HEK293 (cell line): ENCODE results near the gene UBXN11.
A peak's percentile ranks its signal among the peaks of the same experiment; 100 is the strongest.

ENCODE experiments used
- GLIS1 ChIP-seq: fragments of 450-650 bp; formaldehyde crosslinking; IDR thresholded peaks from 2 replicates; pipeline ENCODE4 v1.5.1; 2016; ENCODE audit warnings: missing biosample characterization, missing genetic modification characterization
- KLF1 ChIP-seq: fragments of 450-650 bp; formaldehyde crosslinking; IDR thresholded peaks from 2 replicates; pipeline ENCODE4 v1.5.1; 2016; ENCODE audit warnings: missing biosample characterization, missing genetic modification characterization
- KLF10 ChIP-seq: fragments of 450-650 bp; IDR thresholded peaks from 2 replicates; pipeline ENCODE4 v1.5.1; 2018; ENCODE audit warnings: missing biosample characterization, mild to moderate bottlenecking, missing genetic modification characterization
- MYNN ChIP-seq: fragments of 450-650 bp; formaldehyde crosslinking; IDR thresholded peaks from 2 replicates; pipeline ENCODE4 v1.5.1; 2016; ENCODE audit warnings: missing biosample characterization, missing genetic modification characterization, borderline replicate concordance
- MZF1 ChIP-seq: fragments of 450-650 bp; formaldehyde crosslinking; IDR thresholded peaks from 2 replicates; pipeline ENCODE4 v1.5.1; 2017; ENCODE audit warnings: missing biosample characterization, missing genetic modification characterization, borderline replicate concordance
- PATZ1 ChIP-seq: fragments of 450-650 bp; formaldehyde crosslinking; IDR thresholded peaks from 2 replicates; pipeline ENCODE4 v1.5.1; 2016; ENCODE audit warnings: missing biosample characterization, missing genetic modification characterization
- RBAK ChIP-seq: fragments of 450-650 bp; formaldehyde crosslinking; IDR thresholded peaks from 2 replicates; pipeline ENCODE4 v1.5.1; 2016; ENCODE audit warnings: missing biosample characterization, missing genetic modification characterization
- SCRT1 ChIP-seq: fragments of 450-650 bp; formaldehyde crosslinking; IDR thresholded peaks from 2 replicates; pipeline ENCODE4 v1.5.1; 2016; ENCODE audit warnings: missing biosample characterization, missing genetic modification characterization, borderline replicate concordance
- SP2 ChIP-seq: fragments of 450-650 bp; formaldehyde crosslinking; IDR thresholded peaks from 2 replicates; pipeline ENCODE4 v1.5.1; 2016; ENCODE audit warnings: missing biosample characterization, missing genetic modification characterization
- ZBTB1 ChIP-seq: fragments of 450-650 bp; formaldehyde crosslinking; IDR thresholded peaks from 2 replicates; pipeline ENCODE4 v1.5.1; 2016; ENCODE audit warnings: missing biosample characterization, missing genetic modification characterization
- ZEB2 ChIP-seq: fragments of 450-650 bp; formaldehyde crosslinking; IDR thresholded peaks from 2 replicates; pipeline ENCODE4 v1.5.1; 2016; ENCODE audit warnings: missing biosample characterization, missing genetic modification characterization
- ZFP69B ChIP-seq: fragments of 450-650 bp; formaldehyde crosslinking; IDR thresholded peaks from 2 replicates; pipeline ENCODE4 v1.5.1; 2016; ENCODE audit warnings: missing biosample characterization, missing genetic modification characterization
- ZNF16 ChIP-seq: fragments of 450-650 bp; formaldehyde crosslinking; IDR thresholded peaks from 2 replicates; pipeline ENCODE4 v1.5.1; 2016; ENCODE audit warnings: low read depth, missing biosample characterization, missing genetic modification characterization
- ZNF184 ChIP-seq: fragments of 450-650 bp; IDR thresholded peaks from 2 replicates; pipeline ENCODE4 v1.5.1; 2018; ENCODE audit warnings: missing biosample characterization, mild to moderate bottlenecking, missing genetic modification characterization
- ZNF221 ChIP-seq: fragments of 450-650 bp; formaldehyde crosslinking; IDR thresholded peaks from 2 replicates; pipeline ENCODE4 v1.5.1; 2017; ENCODE audit warnings: missing biosample characterization, missing genetic modification characterization, borderline replicate concordance
- ZNF24 ChIP-seq: fragments of 450-650 bp; formaldehyde crosslinking; IDR thresholded peaks from 2 replicates; pipeline ENCODE4 v1.5.1; 2016; ENCODE audit warnings: missing biosample characterization, missing genetic modification characterization
- ZNF311 ChIP-seq: fragments of 450-650 bp; formaldehyde crosslinking; IDR thresholded peaks from 2 replicates; pipeline ENCODE4 v1.5.1; 2017; ENCODE audit warnings: missing biosample characterization, missing genetic modification characterization, borderline replicate concordance
- ZNF324 ChIP-seq: fragments of 450-650 bp; formaldehyde crosslinking; IDR thresholded peaks from 2 replicates; pipeline ENCODE4 v1.5.1; 2016; ENCODE audit warnings: missing biosample characterization, missing genetic modification characterization
- ZNF335 ChIP-seq: fragments of 450-650 bp; formaldehyde crosslinking; conservative IDR thresholded peaks from 2 replicates; pipeline ENCODE4 v1.5.1; 2016; ENCODE audit warnings: missing biosample characterization, missing genetic modification characterization
- ZNF394 ChIP-seq: fragments of 450-650 bp; formaldehyde crosslinking; IDR thresholded peaks from 2 replicates; pipeline ENCODE4 v1.5.1; 2016; ENCODE audit warnings: missing biosample characterization, missing genetic modification characterization, mild to moderate bottlenecking, moderate library complexity, borderline replicate concordance
- ZNF549 ChIP-seq: fragments of 450-650 bp; IDR thresholded peaks from 2 replicates; pipeline ENCODE4 v1.5.1; 2018; ENCODE audit warnings: missing biosample characterization, missing genetic modification characterization, mild to moderate bottlenecking, inconsistent platforms, moderate library complexity
- ZNF560 ChIP-seq: fragments of 450-650 bp; formaldehyde crosslinking; IDR thresholded peaks from 2 replicates; pipeline ENCODE4 v1.5.1; 2017; ENCODE audit warnings: missing biosample characterization, missing genetic modification characterization, borderline replicate concordance
- ZNF600 ChIP-seq: fragments of 450-650 bp; formaldehyde crosslinking; IDR thresholded peaks from 2 replicates; pipeline ENCODE4 v1.5.1; 2016; ENCODE audit warnings: missing biosample characterization, missing genetic modification characterization
- ZNF610 ChIP-seq: fragments of 450-650 bp; formaldehyde crosslinking; IDR thresholded peaks from 2 replicates; pipeline ENCODE4 v1.5.1; 2016; ENCODE audit warnings: missing biosample characterization, missing genetic modification characterization, borderline replicate concordance
- ZNF654 ChIP-seq: fragments of 450-650 bp; formaldehyde crosslinking; IDR thresholded peaks from 2 replicates; pipeline ENCODE4 v1.5.1; 2016; ENCODE audit warnings: low read depth, missing biosample characterization, missing genetic modification characterization
- ZNF660 ChIP-seq: fragments of 450-650 bp; IDR thresholded peaks from 2 replicates; pipeline ENCODE4 v1.5.1; 2018; ENCODE audit warnings: missing biosample characterization, mild to moderate bottlenecking, missing genetic modification characterization
- ZNF692 ChIP-seq: fragments of 450-650 bp; formaldehyde crosslinking; IDR thresholded peaks from 2 replicates; pipeline ENCODE4 v1.5.1; 2016; ENCODE audit warnings: missing biosample characterization, missing genetic modification characterization
- ZNF704 ChIP-seq: fragments of 450-650 bp; formaldehyde crosslinking; IDR thresholded peaks from 2 replicates; pipeline ENCODE4 v1.5.1; 2016; ENCODE audit warnings: missing biosample characterization, missing genetic modification characterization
- ZXDB ChIP-seq: fragments of 450-650 bp; formaldehyde crosslinking; IDR thresholded peaks from 2 replicates; pipeline ENCODE4 v1.5.1; 2016; ENCODE audit warnings: missing biosample characterization, missing genetic modification characterization
- TF ChIP-seq, protein P1 (sequence below): fragments of 450-650 bp; formaldehyde crosslinking; IDR thresholded peaks from 2 replicates; pipeline ENCODE4 v1.5.1; 2016; ENCODE audit warnings: missing biosample characterization, missing genetic modification characterization, borderline replicate concordance
- TF ChIP-seq, protein P2 (sequence below): fragments of 450-650 bp; formaldehyde crosslinking; IDR thresholded peaks from 2 replicates; pipeline ENCODE4 v1.5.1; 2016; ENCODE audit warnings: missing biosample characterization, missing genetic modification characterization, low read depth

Gene UBXN11

DNA sequence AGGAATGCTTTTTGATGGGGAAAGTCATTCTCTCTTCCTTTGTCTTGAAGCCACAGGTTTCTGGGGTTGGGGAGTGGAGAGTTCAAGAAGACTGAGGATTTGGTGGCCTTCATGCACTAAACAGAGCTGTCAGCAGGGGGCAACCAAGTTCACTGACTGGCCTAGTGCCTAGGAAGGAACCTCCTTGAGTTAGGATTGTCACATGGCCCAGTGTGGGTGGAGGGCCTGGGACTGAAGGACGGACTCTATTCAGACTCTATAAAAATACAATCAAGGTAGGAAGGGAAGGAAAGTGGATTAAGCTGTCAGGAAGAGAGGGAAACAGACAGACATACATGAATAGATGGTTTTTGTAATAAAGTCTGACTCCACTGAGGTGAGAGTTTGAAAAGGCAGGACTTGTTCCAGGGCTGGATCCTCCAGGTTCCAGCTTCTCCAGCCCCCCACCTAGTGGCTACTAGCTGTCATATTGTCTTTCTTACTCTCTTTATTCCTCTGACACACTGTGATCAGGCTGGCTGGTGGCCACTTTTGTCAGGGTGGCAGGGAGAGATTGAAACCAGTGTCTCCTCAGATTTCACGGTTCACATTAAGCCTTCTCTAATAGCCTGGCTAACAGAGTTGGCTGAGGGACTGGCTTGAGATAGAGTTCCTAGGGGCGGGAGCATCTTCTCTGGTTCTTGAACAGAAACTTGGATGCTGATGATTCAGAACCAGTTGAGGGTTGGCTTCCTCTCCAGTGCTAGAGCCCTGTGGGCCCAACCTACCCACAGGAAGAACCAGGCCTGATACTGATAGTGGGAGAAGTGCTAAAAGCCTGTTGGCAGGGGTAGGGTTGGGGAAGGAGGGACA is 30.6 kb downstream of the UBXN11 start (continued):
- TF ChIP-seq RBAK (tag by site-specific recombination), result no peak
- peak; percentile 53 for TF ChIP-seq ZNF660 (tag by site-specific recombination)
- no peak for TF ChIP-seq ZNF704 (tag by site-specific recombination)
- TF ChIP-seq ZNF654, result peak; percentile 65
- TF ChIP-seq ZXDB (tag by site-specific recombination), result peak; percentile 32; the same call in 1 of the 2 replicates
- no peak for TF ChIP-seq MZF1
- peak; percentile 51; the same call in 1 of the 2 replicates for TF ChIP-seq ZNF600 (tag by site-specific recombination)
- TF ChIP-seq KLF10 (tag by site-specific recombination), result 0 out of 2 replicates have a peak, but pooled peaks have one; percentile 14
- peak; percentile 61; the same call in 1 of the 2 replicates for TF ChIP-seq ZNF394
- no peak for TF ChIP-seq MYNN
- peak; percentile 50 for TF ChIP-seq ZNF335 (tag by site-specific recombination)
- peak; percentile 27; the same call in 1 of the 2 replicates for TF ChIP-seq PATZ1 (tag by site-specific recombination)
- peak; percentile 22; the same call in 1 of the 2 replicates for TF ChIP-seq GLIS1
- TF ChIP-seq ZNF610 (tag by site-specific recombination), result no peak
- no peak for TF ChIP-seq ZNF549 (tag by site-specific recombination)
- peak; percentile 95 for TF ChIP-seq SCRT1 (tag by site-specific recombination)
- TF ChIP-seq ZNF221, result no peak
- peak; percentile 98 for TF ChIP-seq ZNF692 (tag by site-specific recombination)
- TF ChIP-seq, protein P1, sequence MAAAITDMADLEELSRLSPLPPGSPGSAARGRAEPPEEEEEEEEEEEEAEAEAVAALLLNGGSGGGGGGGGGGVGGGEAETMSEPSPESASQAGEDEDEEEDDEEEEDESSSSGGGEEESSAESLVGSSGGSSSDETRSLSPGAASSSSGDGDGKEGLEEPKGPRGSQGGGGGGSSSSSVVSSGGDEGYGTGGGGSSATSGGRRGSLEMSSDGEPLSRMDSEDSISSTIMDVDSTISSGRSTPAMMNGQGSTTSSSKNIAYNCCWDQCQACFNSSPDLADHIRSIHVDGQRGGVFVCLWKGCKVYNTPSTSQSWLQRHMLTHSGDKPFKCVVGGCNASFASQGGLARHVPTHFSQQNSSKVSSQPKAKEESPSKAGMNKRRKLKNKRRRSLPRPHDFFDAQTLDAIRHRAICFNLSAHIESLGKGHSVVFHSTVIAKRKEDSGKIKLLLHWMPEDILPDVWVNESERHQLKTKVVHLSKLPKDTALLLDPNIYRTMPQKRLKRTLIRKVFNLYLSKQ (tag by site-specific recombination), result no peak
- TF ChIP-seq ZEB2 (tag by site-specific recombination), result 0 out of 2 replicates have a peak, but pooled peaks have one; percentile 51
- TF ChIP-seq ZBTB1 (tag by site-specific recombination), result no peak
- TF ChIP-seq ZNF184 (tag by site-specific recombination), result 0 out of 2 replicates have a peak, but pooled peaks have one; percentile 12
- TF ChIP-seq ZFP69B (tag by site-specific recombination), result peak; percentile 92
- TF ChIP-seq, protein P2, sequence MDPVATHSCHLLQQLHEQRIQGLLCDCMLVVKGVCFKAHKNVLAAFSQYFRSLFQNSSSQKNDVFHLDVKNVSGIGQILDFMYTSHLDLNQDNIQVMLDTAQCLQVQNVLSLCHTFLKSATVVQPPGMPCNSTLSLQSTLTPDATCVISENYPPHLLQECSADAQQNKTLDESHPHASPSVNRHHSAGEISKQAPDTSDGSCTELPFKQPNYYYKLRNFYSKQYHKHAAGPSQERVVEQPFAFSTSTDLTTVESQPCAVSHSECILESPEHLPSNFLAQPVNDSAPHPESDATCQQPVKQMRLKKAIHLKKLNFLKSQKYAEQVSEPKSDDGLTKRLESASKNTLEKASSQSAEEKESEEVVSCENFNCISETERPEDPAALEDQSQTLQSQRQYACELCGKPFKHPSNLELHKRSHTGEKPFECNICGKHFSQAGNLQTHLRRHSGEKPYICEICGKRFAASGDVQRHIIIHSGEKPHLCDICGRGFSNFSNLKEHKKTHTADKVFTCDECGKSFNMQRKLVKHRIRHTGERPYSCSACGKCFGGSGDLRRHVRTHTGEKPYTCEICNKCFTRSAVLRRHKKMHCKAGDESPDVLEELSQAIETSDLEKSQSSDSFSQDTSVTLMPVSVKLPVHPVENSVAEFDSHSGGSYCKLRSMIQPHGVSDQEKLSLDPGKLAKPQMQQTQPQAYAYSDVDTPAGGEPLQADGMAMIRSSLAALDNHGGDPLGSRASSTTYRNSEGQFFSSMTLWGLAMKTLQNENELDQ (tag by site-specific recombination), result no peak
- no peak for TF ChIP-seq ZNF560 (tag by site-specific recombination)
- TF ChIP-seq ZNF311 (tag by site-specific recombination), result no peak
- TF ChIP-seq ZNF324 (tag by site-specific recombination), result peak; percentile 30
- peak; percentile 53 for TF ChIP-seq SP2 (tag by site-specific recombination)
- TF ChIP-seq KLF1 (tag by site-specific recombination), result peak; percentile 56; the same call in 1 of the 2 replicates
- TF ChIP-seq ZNF16 (tag by site-specific recombination), result no peak
- TF ChIP-seq ZNF24, result no peak
